Measurements from ENCODE around the gene BCLAF1.
"Not testable (repeated sequence)": the region's sequence is repeated elsewhere in the genome, so short reads cannot be mapped to it uniquely, and the experiment has no call there.

The BCLAF1 gene

DNA sequence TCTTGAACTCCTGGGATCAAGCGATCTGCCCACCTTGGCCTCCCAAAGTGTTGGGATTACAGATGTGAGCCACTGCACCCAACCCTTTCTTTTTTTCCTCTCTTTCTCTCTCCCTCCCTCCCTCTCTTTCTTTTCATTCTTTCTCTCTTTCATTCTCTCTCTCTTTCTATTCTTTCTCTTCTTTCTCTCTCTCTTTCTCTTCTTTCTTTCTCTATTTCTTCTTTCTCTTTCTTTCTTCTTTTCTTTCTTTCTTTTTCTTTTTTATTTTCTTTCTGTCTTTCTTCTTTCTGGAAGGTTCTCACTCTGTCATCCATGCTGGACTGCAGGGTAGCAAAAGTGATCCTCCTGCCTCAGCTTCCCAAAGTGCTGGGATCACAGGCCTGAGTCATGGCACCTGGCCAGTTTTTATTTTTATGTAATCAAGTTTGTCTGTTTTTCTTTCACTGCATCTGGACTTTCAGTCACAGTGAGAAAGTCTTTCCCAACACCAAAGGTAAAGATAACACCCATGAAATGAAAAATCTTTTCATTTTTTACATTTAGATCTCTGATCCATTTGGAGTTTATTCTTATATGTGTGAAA is 20.2 kb upstream of the BCLAF1 start:
- DNase-seq: no peak

DNA sequence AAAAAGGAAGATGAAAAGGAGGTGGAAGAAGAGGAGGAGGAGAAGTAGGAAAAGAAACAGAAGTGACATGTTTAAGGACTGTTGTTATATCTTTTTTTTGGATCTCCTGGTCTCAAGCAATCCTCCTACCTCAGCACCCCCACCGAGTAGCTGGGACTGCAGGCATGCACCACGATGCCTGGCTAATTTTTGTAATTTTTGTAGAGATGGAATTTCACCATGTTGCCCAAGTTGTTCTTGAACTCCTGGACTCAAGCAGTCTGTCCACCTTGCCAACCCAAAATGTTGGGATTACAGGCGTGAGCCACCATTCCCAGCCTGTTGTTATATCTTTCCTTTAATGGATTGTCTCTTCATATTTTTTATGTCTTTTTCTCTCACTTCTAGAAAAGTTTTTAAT is 19.5 kb upstream of the BCLAF1 start:
- no peak for DNase-seq

DNA sequence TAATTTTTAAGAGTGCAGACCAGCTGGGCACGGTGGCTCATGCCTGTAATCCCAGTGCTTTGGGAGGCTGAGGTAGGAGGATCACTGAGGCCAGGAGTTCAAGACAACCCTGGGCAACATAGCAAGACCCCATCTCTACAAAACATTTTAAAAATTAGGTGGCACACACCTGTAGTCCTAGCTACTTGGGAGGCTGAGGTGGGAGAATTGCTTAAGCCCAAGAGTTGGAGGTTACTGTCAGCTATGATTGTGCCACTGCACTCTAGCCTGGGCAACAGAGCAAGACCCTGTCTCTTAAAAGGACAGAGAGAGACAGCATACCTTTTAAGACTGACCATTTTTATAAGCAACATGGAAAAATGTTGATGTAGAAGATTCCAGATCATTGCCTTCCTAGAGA is 18.8 kb upstream of the BCLAF1 start:
- DNase-seq: not testable (repeated sequence)

DNA sequence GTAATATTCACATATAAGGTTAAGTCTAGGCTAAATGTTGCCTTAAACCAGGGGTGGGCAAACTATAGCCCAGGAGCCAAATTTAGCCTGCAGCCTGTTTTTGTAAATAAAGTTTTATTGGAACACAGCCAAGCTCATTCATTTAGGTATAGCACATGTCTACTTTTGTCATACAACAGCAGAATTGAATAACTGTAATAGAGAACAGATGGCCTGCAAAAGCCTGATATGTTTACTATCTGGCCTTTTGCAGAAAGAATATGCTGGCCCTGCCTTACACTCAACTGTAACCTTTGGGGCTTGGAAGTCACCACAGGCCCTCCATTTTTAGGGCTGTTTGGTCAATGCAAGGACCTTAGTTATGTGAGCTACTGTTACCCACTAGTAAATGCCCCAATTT is 17.7 kb upstream of the BCLAF1 start:
- no peak for DNase-seq

DNA sequence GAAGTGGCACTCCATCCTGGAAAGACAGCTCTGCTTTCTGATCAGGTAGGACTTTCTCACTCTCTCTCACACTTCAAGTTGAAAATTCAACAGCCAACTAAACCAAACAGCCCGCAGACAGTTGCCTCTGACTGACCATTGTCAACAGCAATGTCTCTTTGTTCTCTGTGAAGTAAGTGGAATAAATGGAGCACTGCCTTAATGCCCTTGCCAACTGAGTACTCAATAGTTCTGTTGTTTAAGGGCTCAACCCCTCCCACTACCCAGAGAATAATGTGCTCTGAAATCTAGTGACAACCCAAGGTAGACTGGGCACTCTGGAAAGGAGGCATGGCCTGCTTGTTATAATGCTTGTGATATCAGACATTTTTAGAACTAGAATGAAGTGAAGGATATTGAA is 16.8 kb upstream of the BCLAF1 start:
- DNase-seq: no peak

DNA sequence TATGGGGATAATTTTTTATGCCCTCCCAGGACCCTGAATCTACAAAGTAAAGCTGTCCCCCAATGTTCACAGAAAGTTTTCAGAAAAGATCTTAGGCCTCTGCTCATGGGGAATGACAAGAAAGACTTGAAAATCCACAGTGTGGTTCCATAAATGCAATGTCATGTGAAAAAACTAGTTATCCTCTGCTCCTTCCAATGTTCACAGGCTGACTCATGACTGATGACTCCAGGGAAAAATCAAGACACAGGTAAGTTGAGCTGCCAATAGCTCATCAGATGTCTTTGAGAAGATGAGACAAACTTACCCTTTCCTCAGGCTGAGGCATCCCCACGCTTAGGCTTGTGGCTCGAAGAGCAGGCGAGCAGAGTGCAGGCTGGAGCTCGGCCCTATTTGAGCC is 14.8 kb upstream of the BCLAF1 start:
- DNase-seq: no peak

DNA sequence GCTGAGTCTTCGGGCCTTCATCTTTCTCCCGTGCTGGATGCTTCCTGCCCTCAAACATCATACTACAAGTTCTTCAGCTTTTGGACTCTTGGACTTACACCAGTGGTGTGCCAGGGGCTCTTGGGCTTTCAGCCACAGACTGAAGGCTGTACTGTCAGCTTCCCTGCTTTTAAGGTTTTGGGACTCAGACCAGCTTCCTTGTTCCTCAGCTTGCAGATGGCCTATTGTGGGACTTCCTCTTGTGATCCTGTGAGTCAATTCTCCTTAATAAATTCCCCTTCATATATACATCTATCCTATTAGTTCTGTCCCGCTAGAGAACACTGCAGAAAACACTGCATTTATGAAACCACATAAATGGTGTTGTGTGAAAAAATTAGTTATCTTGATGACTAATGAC is 13.9 kb upstream of the BCLAF1 start:
- no peak for DNase-seq

DNA sequence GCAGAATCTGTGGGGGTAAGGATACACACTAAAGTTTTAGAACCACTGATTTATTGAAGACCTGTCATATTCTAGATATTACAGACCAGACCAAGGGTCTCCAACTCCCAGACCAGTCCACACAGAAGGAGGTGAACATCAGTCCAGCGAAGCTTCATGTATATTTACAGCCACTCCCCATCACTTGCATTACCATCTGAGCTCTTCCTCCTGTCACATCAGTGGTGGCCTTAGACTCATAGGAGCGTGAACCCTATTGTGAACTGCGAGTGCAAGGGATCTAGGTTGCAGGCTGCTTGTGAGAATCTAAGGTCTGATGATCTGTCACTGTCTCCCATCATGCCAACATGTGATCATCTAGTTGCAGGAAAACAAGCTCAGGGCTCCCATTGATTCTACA is 5.0 kb upstream of the BCLAF1 start:
- no peak for DNase-seq

DNA sequence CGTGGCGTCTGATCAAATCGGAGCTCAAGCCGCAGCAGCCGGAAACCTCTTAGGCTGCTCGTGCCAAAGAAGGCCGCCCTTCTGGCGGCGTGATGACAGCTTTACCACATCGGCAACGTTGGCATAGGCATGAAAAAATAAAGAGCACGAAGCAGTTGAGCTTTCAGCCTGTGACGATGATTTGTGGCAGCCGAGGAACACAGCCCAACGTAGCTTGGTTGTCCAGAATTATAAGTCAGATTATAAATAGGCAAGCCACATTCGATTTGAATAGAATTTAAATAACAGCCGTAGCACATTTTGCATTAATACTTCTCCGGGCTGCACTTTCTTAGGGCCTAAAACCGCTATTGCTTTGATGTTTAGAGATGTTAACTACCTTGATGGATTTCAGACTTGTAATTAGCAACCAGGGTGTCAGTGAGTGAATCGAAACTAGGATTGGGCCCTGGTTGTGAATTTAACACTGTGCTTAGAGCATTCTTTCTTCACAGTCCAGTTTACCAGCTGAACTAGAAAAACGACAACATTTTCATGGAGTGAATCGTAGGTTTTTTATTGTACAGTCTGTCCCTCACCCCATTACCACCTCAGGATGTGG is 864 bp upstream of the BCLAF1 start:
- DNase-seq: peak; percentile 71

DNA sequence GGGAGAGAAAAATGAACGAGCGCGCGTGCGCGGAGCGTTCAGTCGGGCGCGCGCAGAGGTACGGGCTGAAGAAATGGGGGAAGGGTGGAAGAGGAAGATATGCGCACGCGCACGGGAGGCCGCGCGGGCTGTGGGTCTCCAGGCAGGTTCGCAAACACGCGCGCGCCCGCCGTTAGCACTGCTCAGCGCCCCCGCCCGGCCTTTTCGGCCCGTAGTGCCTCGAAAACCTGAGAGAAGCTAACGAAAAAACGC is 393 bp downstream of the BCLAF1 start:
- DNase-seq: peak; percentile 65

DNA sequence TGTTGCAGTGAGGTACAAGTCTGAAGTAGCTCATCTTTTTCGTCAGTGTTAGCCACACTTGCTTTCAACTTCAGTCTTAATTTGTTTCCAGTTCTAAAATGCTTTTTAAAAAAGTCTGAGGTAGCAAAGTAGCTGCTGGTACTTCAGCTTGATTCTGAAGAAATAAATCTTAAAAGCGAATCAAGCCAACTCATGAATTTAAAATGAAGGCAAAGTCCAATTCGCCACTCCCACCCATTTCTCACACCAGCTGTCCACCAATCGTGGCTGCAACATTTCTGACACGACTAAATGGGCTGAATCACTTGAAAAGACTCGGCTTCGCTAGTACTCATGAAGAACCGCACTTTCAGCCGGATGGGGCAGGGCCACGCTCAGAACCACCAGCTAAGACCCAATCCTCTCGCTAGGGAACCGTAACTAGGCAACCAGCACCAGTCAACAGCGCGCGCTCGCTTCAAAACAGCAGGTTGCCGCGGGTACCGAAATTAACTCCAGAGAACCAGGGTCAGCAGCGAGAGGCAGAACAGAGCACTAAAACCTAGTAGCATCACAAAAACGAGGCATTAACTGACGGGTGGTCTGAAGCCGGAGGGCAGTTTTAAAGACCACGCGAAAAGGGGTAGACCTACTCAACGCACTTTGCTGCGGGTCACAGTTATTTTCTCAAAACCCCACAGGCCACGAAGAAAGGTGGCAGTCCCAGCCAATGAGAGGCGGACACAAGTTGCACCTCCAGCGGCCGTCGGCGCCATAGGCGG is 900 bp downstream of the BCLAF1 start:
- DNase-seq: peak; percentile 76

DNA sequence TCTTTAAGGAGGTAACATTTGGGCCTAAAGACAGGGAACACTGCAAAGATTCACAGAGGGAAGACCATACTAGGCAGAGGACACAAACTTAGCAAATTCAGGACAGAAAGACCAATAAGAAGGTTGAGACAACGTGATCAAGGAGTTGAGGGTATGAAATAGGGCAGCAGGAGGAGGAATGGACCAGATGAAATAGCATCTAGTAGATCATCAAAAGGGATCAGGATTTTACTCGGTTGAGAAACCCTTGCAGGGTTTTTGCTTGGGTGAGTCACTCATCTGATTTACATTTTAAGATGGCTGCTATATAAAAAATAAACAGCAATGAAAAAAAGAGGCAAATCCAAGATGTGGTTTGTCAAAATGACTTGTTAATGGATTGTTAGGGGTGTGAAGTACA is 4.7 kb downstream of the BCLAF1 start:
- DNase-seq: no peak

DNA sequence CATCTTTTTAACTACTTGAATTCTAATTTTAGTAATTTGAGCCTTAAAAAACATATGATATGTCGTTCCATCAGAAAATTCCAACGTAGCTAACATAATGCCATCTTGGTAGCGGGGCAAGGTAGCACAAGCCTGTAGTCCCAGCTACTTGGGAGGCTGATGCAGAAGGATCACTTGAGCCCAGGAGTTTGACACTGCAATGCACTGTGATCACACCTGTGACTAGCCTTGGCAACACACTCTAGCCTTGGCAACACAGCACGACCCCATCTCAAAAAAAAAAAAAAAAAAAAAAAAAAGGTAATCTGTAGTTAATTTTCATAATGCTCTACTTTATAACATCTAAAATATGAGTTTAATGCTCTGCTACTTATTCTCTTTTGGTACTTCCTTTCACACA is 6.7 kb downstream of the BCLAF1 start:
- no peak for DNase-seq

DNA sequence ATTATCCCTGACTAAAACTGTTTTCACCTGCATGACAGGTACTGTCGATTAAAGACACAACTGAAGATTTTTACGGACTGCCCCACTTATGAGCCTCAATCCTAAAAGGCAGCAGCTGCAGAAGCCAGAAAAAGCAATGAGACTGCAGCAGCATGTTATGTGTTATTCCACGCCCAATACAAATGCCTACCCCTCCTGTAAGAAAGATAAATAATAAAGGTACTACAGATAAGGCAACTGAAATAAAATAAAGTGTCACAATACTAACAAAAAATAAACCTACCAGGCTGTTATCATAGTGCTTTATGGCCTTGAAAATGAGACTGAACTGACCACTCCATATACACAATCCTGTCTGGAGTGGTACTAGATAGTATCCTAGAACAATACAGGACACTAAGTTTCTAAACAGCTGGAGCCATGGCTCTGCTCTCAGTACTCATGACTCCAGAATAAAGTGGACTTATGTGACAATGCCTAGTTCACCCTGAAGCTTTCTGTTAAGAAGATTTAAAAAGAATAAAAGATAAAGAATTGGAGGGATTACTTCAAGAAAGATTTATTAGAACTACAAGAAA is 9.5 kb downstream of the BCLAF1 start:
- DNase-seq: no peak

DNA sequence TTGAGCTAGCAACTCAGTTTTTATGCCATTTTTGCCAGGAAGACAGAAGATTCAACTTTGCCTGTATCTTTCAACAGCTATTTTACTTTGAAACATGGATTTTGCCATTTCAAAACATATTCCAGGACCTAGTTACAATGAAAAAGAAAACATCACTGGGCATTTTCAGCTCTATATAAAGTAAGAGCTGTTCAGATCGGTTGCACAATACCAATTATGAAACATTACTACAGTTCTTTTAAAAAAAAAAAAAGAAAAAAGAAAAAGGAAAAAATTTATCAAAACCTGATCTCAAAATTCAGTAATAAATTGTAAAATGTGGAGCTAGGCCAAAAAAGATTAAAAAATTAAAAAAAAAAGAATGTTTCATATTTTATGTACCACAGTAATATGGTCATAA is 15.6 kb downstream of the BCLAF1 start:
- no peak for DNase-seq

DNA sequence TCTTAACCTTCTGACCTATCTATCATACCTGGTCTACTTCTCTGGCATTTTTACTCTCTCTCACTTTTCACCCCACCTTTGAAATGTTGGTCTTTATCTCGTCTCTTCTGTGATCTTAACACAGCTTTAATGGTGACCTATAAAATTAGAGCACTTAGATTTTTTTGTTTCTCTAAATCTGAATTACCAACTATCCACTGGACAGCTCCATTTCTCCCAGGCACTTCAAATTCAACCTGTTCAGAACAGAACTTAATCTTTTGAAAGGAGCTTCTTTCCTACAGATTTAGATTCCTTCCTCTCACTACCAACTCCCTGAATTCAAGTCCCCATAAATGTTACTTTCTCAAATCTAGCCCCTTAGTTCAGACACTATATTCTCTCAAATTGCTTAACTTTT is 24.5 kb downstream of the BCLAF1 start:
- DNase-seq: no peak

DNA sequence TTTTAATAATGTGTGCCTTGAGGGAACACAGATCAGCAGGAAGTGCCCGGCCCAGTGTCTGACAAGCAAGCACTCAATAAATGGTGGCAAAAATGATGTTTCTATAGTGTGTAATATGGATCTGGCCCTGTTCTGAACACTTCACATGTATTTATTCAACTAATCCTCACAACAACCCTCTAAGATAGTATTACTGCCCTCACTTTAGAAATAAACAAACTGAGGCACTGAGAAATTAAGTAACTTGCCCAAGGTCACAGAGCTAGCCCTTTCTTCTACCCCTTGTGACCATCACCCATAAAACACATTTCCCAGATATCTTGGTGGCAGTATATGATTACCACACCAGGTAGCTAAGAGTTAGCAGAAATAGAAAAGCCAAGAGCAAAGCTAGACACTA is 26.7 kb downstream of the BCLAF1 start:
- no peak for DNase-seq

DNA sequence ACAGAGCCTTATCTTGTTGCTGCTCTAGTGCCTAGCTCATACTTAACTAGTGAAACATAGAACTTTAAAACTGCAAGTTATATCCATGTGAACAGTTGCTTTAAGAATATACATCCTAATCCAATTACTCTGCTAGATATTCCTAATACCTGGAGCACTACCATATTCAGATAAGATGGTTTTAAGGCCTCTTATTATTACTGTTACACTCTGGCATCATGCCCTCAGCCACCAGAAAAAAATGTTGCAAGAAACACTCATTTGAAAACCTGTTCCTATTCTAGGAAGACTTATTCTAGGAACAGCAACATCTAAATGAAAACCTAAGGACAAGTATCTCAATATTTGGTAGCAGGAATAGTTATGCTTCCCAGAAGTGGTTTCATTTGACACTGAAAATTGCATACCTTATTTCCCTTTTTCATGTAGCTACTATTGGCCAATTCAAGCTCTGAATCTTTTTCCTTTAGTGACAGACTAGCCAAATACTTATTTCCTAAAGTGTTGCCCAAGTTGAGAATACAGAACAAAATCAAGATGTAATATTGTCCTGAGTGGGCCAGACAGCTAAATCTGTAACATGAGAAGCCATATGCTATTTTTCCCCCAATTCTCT is 34.7 kb downstream of the BCLAF1 start:
- no peak for DNase-seq

DNA sequence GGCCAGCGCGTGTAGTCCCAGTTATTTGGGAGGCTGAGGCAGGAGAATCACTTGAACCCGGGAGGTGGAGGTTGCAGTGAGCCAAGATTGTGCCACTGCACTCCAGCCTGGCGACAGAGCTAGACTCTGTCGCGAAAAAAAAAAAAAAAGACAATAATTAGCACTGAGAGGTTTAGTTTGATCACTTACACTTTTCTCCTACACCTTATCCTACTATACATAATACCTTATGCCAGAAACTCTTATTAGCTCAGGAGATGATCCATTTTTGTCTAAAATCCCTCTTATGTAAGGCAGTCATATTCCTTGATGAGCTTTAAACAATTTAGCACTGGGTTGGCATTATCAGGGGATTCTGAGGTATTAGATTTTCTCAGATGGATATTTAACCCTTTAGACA is 35.9 kb downstream of the BCLAF1 start:
- no peak for DNase-seq

DNA sequence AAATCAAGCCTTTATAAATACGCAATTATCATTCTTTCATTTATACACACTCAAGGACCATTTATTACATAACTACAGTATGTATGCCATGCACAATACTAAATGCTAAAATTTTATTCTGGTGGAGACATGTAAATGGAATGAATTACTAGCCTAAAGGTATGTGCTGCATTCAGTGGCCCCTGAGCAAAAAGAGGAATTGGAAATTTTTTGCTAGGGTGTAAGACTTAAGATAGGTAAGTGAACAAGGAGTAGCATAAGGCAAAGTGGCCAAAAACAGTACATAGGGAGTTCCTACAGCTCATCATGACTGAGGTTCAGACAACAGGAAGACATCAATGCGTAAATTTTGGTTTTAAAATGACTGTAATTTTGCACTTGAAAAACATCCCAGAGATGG is 37.2 kb downstream of the BCLAF1 start:
- DNase-seq: no peak

DNA sequence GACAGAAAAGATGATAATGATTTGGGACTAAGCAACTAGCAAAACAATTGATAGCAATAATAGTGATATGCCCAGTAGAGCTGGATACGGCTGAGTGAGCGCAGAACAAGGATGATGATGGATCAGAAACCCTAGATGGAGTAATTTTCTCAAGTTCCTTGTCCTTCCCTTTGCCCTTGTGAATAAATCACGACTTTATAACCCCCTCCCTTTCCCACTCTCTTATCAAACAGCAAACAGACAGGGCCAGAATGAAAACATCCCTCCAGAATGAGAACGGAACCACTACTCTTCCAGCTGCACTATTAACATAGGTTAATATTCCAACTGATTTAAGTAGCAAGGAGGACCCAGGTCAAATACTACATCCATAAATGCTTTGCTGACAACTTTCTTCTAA is 38.3 kb downstream of the BCLAF1 start:
- no peak for DNase-seq

DNA sequence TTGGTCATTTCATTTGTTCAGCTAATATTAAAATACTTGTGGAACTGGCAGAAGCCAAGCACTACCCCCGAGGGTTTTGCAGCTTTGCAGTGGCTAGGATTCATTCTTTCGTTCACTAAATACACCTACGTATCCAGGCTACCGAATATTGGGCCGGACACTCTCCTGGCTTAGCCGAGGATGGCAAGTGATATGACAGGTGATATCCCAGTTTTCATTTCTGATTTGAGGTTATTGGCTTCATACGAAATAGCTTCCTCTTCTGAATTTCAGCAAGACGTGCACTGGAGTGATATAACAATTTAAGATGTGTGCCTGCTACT is 39.0 kb downstream of the BCLAF1 start:
- no peak for DNase-seq

DNA sequence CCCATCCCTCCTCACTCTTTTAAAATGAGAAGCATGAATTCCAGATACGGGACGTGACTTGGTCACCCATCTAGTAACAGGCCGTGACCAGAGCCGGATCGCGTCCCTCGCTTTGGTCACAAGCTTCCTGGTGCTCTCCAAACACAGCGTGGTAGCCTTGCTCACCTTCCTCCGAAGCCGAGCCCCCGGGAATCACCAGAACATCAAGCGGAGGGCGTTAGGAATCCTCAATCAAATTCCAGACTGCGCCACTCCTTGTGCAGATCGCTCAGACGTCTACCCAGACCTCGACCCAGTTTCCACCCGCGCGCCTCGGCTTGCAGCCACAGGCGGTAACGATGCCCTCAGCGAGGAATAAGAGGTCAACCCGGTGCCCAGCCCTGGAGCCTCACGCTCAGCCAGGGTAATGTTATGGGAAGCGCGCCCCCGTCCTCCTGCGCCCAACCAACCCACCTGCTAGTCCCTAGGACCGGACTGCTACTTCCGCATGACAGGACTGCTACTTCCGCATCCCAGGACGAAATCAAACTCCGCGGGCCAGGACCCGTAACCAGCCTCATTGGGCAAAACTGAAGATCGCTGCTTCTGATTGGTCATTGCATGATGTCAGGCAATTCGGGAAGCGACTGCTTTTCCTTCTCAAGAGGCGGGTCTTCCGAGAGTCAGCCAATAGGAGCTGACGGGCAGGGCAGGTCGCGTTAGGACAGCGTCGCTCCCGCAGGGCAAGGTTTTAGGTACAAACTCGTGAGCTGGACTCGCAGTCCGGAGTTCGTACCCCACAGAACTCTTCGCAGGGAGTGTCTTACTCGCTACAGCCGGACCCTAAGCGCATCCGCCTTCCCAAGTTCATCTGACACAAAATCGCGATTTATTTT is 39.6 kb downstream of the BCLAF1 start, which contains the start of gene MTFR2:
TSS of gene MTFR2 (minus strand) at position 501 of the 875 bp plus-strand sequence. CDS start 1,212 bp downstream, outside the sequence.
- DNase-seq: peak; percentile 88
